Ovary (tissue), 9 donors: ENCODE measurements around the gene PAM16. TPM values are rescaled to one million over a fixed set of nuclear protein-coding genes. Genes with fewer than 3 reads are reported as not detected.
"Not testable (repeated sequence)": the region's sequence is repeated elsewhere in the genome, so short reads cannot be mapped to it uniquely, and the experiment has no call there.

Source experiments
- DNase-seq, 5 donors: peaks; one replicate each; pipeline ENCODE4 v3.0.0-alpha.2; 2019 to 2020
- H3K27ac ChIP-seq, 2 donors: fragments of 200-600 bp; one replicate each; pipeline versions ENCODE4 v1.5.1 to v1.8.0; 2019 to 2022
- H3K27me3 ChIP-seq: fragments of 200-600 bp; one replicate; pipeline ENCODE4 v1.8.0; 2022
- H3K36me3 ChIP-seq: fragments of 200-600 bp; sonication (generic); one replicate; pipeline ENCODE4 v1.5.1; 2019
- H3K4me1 ChIP-seq: one replicate; pipeline ENCODE4 v1.8.1; 2013; ENCODE audit warnings: mild to moderate bottlenecking, moderate library complexity; ENCODE audit not compliant: insufficient read depth
- H3K4me3 ChIP-seq: fragments of 200-600 bp; sonication (generic); one replicate; pipeline ENCODE4 v1.5.1; 2017
- H3K9me3 ChIP-seq, 2 donors: fragments of 200-600 bp in 1 of 2; sonication (generic) in 1 of 2; one replicate each; pipeline versions ENCODE4 v1.5.1 to v1.8.1; 2013 to 2019; ENCODE audit warnings: mild to moderate bottlenecking in 1 of 2, moderate library complexity in 1 of 2
- CTCF ChIP-seq, 3 donors: fragments of 450-650 bp in 2 of 3; fragments of 200-600 bp in 1 of 3; IDR thresholded peaks; one replicate each; pipeline versions ENCODE4 v1.5.1 to v1.8.0; 2016 to 2022; ENCODE audit warnings: antibody characterized with exemption in 3 of 3, mild to moderate bottlenecking in 1 of 3
- EP300 ChIP-seq: sonication (generic); formaldehyde crosslinking; IDR thresholded peaks from one replicate; pipeline ENCODE4 v1.6.1; 2017; ENCODE audit warnings: antibody characterized with exemption
- POLR2A ChIP-seq: fragments of 450-650 bp; IDR thresholded peaks from one replicate; pipeline ENCODE4 v1.6.1; 2017; ENCODE audit warnings: antibody characterized with exemption, mild to moderate bottlenecking, moderate library complexity
- WGBS, 3 donors: extraction: QIAGEN DNeasy Blood & Tissue Kit in 1 of 3; methylation state at CpG; one replicate each; pipeline versions ENCODE4 v1.1.5 to v1.1.7; 2013 to 2017; 5-methylcytosine and 5-hydroxymethylcytosine counted together
- intact Hi-C, 4 donors: fragments of 100-400 bp; cut with DNase I; formaldehyde crosslinking; loops; one replicate each; pipeline versions ENCODE4 v1.11.0 to v1.15.1; 2022 to 2023
- polyA plus RNA-seq, 2 donors: library from polyadenylated mRNA; stranded (reverse); fragments of 200-250 nt in 1 of 2; fragments of 350-450 nt in 1 of 2; fragmentation: Illumina TruSeq in 1 of 2; extraction: RNeasy Lipid Tissue Mini Kit (QIAGEN cat#74804) in 1 of 2; gene quantifications; one replicate each; pipeline ENCODE4 v1.2.3, GENCODE V29; 2013 to 2014
- total RNA-seq, 7 donors: library from RNA; depleted of rRNA in 2 of 7; stranded (reverse); fragments of >200 nt in 2 of 7; fragmentation: NEBNext Ultra II Directional in 3 of 7; extraction: Animal tissue kit (Norgen Biotek cat#: 25700) in 3 of 7; gene quantifications; one replicate each; pipeline versions ENCODE4 v1.1.0 to v1.2.4, GENCODE V29; 2016 to 2023
- donor health status: DM: no; HTN: no; CAD: no; lungs with moderate emphysema.
- donor health status: DM: no; HTN: no; CAD: no.
- donor health status: Bipolar disorder and iron deficiency.
- donor health status: DM: yes; HTN: yes; CAD: no.
- donor health status: DM: no; HTN: no; CAD: no.
- donor health status: DM: yes; HTN: yes; CAD: no.

PAM16 gene
- total and polyA plus RNA-seq, 9 donors, result 18.5 to 47.2 (median 35.7) TPM

GRCh38 chr16:4336701-4337539 lies 14.2 kb downstream of the PAM16 start:
- Histone ChIP-seq H3K4me1 (peaks cover 4% of the 10 kb centered on the region), H3K4me3 (no peak overlapping the region), H3K27ac (no peak overlapping the region), H3K36me3 (no peaks in the 10 kb centered on the region), H3K27me3 (no peaks in the 10 kb centered on the region), H3K9me3 (no peaks in the 10 kb centered on the region)
- DNase-seq, result peak in 1 of 5 donors; percentile 42
- 78 to 85% (median 85%) methylated on average over 35 to 41 of the region's 41 CpGs for WGBS, 3 donors
- no peak for TF ChIP-seq POLR2A
- TF ChIP-seq CTCF (IDR thresholded peaks at IDR 0.05), result no peak
- TF ChIP-seq EP300, result no peak
- intact Hi-C loops, result loop anchor here in 1 of 4 donors (10.0 kb wide), 1 partner anchor 352 kb away; no protein-coding TSS in a partner anchor

- peak in 1 of 5 donors; percentile 30 for DNase-seq
- H3K4me1 ChIP-seq, result peaks cover 3% of the 10 kb centered on the region
- H3K4me3 ChIP-seq, result no peak overlapping the region
- H3K36me3 ChIP-seq, result no peaks in the 10 kb centered on the region
- WGBS, 3 donors, result 83 to 86% (median 84%) methylated on average over 32 of the region's 32 CpGs
- TF ChIP-seq EP300, result no peak
- no peak for TF ChIP-seq CTCF (IDR thresholded peaks at IDR 0.05)
- no peak for TF ChIP-seq POLR2A
- no peaks in the 10 kb centered on the region for H3K27me3 ChIP-seq
- H3K27ac ChIP-seq, result no peak overlapping the region
- H3K9me3 ChIP-seq, result no peaks in the 10 kb centered on the region
- intact Hi-C loops, result loop anchor here in 2 of 4 donors (5.0 to 10.0 kb wide), 2 partner anchors 133 to 350 kb away; no protein-coding TSS in a partner anchor
Observed at GRCh38 chr16:4334724-4335495, 16.2 kb downstream of the PAM16 start.

GRCh38 chr16:4333714-4334113 lies 17.4 kb downstream of the PAM16 start:
- H3K4me3 ChIP-seq, H3K27me3 ChIP-seq, DNase-seq, H3K27ac ChIP-seq, H3K9me3 ChIP-seq, H3K4me1 ChIP-seq, H3K36me3 ChIP-seq: not testable (repeated sequence)
- WGBS, 3 donors, result 89 to 94% (median 91%) methylated on average over 9 of the region's 9 CpGs
- intact Hi-C loops, result loop anchor here in 2 of 4 donors (5.0 to 10.0 kb wide), 2 partner anchors 131 to 349 kb away; no protein-coding TSS in a partner anchor

- Histone ChIP-seq H3K9me3 (no peaks in the 10 kb centered on the region), H3K27me3 (no peaks in the 10 kb centered on the region), H3K27ac (no peak overlapping the region), H3K36me3 (no peaks in the 10 kb centered on the region), H3K4me1 (peaks cover 11% of the 10 kb centered on the region), H3K4me3 (no peak overlapping the region)
- no peak for DNase-seq
- intact Hi-C loops, result loop anchor here in 2 of 4 donors (5.0 to 10.0 kb wide), 2 partner anchors 131 to 348 kb away; no protein-coding TSS in a partner anchor
- TF ChIP-seq CTCF (IDR thresholded peaks at IDR 0.05), result no peak
- TF ChIP-seq EP300, result no peak
- no peak for TF ChIP-seq POLR2A
- WGBS, 3 donors, result 79 to 84% (median 80%) methylated on average over 9 of the region's 9 CpGs
Observed at GRCh38 chr16:4333308-4333638, 17.8 kb downstream of the PAM16 start.
